Hypothalamus (tissue), 51 donors: ENCODE data around the gene CHRNA4.
"Not testable (repeated sequence)": the region's sequence is repeated elsewhere in the genome, so short reads cannot be mapped to it uniquely, and the experiment has no call there.

Experiments
- DNase-seq, 51 donors: peaks; one replicate each; lab custom pipeline; 2025; lab: John Stamatoyannopoulos, UW

The CHRNA4 gene

DNA sequence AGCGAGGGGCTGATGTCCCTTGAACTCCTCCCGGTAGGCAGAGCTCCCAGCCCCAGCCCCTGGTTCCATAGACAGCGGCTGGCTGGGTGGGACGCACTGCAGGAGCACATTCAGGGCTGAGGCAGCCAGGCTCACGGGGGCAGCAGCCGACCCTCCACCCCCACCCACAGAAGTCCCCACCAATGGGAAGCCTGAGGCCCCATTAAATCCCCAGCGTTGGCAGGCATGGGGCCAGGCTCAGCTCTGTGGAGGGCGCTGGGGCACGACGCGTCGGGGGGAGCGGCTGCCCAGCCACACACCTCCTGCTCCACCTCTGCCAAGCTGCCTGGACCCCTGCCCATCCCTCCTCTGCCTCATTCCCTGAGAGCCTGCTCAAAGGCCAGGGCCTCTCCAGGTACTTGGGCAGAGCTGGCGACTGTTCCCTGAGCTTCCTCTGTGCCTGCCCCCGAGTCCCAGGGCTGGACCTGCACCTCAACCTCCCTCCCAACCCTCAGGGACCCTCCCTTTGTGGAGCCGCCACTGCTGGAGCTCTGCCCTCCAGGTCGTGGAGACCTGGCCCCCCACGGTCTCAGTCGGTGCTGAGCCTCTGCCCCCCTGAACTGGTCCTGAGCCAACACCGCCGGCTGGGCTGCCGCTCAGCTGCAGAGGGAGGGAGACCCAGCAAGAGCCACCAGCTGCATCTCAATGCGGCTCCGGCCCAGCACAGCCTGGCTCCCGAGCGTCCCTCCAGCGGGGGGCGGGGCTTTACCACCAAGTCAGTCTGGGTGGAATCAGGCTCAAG, 9.1 kb downstream of the CHRNA4 start:
- peak in 41 of 51 donors; percentile 7 to 84 (median 51) for DNase-seq

- DNase-seq: no peak
Measured at GRCh38 chr20:63351326-63351700, 9.8 kb downstream of the CHRNA4 start.

GRCh38 chr20:63350597-63351325, 10.4 kb downstream of the CHRNA4 start:
- no peak for DNase-seq

DNA sequence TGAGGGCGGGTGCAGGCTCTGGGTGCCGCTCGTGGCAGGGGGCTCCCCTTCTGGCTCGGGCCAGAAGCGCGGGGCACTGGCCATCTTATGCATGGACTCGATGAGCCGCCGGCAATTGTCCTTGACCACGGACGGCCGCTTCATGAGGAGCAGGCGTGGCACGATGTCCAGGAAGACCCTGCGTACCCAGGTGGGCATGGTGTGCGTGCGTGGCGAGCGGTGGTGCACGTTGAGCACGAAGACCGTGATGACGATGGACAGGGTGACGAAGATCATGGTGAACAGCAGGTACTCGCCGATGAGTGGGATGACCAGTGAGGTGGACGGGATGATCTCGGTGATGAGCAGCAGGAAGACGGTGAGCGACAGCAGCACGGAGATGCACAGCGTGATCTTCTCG, 11.0 kb downstream of the CHRNA4 start:
- no peak for DNase-seq

DNA sequence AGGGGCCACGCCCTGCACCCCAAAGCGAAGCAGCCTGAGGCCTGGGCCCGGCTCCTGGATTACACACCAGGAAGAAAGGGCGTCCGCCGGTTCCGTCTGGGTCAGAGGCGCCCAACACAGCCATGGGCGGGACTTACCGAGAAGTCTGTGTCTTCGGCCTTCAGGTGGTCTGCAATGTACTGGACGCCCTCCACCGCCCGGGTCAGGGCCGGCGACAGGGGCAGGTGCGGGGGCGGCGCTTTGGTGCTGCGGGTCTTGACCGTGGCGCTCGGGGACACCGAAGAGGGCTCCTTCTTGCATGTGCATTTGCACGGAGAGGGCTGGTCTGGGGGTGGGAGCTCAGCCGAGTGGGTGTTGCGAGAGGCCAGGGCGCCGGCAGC, 11.6 kb downstream of the CHRNA4 start:
- DNase-seq: no peak

DNA sequence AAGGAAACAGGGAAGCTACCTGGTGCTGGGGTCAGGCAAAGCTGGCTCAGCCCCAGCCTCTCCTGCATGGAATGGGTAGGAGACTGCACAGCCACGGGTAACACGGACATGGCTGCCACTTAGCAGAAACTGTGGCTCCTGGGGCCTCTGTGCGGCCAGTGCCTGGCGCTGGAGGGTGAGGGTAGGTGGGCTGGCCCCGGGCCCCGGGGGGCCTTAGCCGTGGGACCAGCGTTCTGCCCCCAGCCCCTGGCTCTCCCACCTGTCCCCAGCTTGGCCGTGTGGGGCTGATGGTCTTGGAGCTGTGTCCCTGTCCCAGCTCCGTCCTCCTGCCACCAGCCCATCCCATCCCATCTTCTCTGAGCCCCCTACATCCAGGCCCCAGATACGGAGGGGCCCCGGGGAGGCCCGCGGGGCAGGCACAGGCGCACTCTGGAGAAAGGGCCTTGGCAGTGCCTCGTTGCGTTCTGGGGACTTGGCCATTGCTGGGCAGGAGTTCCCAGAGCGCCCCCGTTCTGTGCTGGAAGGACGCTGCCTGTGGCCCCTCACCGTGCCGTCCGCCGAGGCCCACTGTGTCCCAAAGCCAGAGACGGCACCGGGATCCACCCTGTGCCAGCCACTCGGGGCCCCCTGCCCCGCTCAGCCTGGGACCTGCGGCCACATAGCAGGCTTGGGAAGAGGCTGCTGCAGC, 12.2 kb downstream of the CHRNA4 start:
- no peak for DNase-seq

DNA sequence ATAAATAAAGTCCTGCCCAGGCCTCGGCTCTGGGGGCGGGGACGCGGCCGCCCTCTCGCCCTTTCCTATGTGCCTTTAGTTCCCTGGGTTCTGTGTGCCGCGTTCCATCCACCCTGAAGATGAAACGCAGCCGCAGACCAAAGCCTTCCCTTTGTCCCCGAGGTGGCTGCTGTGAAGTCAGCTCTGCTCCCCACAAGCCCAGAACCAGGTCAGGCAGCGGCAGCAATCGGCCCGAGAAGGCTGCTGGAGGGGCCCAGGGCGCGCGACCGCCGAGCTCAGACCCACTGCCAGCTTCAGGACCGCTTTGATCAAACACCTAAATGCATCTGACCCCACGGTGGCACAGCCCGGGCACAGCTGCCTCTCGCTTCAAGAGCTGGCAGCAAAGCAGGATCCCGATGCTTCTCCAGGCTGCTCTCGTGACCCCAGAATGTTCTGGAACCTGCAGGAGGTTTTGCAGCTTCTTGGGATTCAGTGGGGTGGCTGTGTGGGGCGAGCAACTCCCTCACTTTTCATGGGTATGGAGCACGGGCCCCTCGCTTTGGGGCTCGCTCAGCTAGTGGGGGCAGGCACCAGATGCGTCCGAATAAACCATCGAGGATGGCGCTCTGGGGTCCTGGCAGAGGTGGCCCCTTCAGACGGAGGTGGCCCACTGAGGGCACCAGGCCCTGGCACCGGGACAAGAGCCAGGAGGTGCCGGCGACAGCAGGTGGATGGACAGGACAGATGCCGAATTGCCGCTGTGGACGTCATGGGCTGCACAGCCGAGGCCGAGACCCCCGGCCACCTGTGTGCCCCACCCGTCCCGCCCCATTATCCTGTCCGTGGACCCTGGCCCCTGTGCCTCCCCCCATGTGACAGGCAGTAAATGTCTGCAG, 13.0 kb downstream of the CHRNA4 start:
- DNase-seq: peak in 2 of 51 donors; percentile 5 to 13

- DNase-seq: no peak
Measured at GRCh38 chr20:63347081-63347741, 13.9 kb downstream of the CHRNA4 start.

DNA sequence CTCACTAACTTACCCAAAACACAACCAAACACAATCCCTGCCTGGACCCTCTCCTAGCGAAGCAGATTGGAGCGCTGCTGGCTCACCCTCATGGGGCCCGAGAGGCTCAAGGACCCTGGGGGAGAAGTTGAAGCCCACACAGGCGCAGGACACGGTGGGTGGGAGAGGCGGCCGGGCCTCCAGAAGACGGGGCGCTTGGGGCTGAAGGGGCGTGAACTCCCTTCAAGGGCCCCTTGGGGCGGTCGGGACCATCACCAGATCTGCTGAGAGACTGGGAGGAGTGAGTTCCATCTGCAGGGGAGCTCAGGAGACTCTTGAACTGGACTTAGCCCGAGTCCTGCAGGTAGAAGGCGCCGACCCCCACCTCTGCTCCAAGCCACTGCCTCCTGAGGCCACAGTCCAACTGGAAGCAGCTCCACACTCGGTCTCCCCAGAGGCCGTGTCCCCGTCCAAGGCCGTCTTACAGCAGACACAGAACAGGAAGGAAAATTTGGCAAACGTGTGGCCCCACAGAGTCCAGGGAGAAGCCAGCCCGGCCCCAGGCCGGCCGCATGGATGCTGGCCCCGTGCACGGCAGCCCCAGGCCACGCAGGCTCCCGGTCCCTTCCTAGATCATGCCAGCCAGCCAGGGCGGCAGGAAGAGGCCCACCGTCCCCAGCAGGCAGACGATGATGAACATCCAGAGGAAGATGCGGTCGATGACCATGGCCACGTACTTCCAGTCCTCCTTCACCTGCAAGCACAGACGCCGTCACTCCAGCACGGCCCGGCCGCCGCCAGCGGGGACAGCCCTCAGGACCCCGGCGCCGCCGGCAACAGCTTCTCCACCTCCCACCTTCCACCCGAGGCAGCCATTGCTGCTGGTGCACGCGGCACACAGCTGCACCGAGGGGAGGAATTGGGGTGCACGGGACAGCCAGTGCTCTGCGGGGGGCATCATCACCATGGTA, 14.7 kb downstream of the CHRNA4 start:
- no peak for DNase-seq

DNA sequence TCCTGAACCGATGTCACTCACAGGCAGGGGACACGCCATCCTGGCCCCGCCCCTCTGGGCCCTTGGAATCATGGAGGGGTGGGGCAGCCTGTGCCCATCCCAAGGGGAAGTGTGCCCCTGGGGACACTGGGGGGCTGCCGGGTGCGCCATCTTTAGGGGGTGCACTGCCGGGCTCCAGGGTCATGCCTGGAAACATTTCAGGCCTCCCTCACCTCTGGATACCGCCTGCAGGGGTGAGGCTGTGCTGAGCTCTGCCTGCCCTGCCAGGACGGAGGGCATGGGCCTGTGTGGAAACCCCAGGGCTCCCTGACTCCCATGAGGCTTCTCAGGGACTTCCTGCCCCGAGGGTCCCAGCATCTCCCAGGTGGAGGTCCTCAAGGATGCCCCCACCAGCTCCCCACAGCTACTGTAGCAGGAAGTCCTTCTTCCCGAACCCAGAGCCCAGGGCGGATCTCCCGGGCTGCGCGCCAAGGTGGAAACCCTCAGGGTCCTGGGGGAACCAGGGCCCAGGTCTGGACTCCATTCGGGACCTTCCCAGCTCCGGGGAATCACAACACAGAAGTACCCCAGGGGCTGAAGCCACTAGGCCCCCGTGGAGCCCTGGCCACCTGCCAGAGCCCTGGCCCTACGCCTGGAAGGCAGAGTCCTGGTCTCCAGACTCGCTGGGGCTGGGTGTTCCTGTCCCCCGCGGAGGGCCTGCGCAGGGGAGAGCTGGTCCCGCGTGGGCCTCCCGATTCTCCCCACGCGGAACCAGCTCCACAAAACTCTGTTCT, 15.6 kb downstream of the CHRNA4 start:
- peak in 20 of 51 donors; percentile 7 to 66 (median 31) for DNase-seq

DNA sequence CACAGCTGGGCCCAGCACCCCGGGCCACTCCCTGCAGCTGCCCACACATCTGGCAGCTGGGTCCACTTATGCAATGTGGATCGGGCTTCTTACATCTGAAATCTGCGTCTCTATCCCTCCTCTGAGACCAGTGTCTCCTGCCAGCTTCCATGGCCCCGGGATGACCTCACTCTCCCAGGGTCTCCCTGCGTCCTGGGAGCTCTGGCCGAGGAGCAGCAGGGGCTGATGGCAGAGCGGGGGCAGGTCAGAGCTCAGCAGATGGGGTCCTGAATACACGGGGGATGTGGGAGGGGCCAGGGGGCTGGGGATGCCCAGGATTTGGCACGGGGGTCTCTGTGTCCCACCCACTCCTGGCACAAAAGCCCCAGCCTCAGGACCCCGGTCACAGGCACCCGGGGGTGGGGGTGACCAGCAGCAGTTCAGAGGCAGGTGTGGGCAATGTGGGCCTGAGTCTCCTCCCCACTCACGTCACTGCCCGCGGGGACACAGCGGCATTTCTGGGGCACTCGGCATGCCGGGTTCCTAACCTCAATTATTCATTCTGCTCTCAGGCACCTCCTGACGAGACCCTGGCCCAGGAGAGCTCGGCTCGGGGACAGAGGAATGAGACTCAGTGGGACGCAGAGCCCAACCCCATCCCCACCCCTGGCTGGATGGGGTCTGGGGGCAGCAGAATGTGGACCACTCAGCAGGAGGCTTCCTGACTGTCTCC, 16.4 kb downstream of the CHRNA4 start:
- DNase-seq: no peak

DNA sequence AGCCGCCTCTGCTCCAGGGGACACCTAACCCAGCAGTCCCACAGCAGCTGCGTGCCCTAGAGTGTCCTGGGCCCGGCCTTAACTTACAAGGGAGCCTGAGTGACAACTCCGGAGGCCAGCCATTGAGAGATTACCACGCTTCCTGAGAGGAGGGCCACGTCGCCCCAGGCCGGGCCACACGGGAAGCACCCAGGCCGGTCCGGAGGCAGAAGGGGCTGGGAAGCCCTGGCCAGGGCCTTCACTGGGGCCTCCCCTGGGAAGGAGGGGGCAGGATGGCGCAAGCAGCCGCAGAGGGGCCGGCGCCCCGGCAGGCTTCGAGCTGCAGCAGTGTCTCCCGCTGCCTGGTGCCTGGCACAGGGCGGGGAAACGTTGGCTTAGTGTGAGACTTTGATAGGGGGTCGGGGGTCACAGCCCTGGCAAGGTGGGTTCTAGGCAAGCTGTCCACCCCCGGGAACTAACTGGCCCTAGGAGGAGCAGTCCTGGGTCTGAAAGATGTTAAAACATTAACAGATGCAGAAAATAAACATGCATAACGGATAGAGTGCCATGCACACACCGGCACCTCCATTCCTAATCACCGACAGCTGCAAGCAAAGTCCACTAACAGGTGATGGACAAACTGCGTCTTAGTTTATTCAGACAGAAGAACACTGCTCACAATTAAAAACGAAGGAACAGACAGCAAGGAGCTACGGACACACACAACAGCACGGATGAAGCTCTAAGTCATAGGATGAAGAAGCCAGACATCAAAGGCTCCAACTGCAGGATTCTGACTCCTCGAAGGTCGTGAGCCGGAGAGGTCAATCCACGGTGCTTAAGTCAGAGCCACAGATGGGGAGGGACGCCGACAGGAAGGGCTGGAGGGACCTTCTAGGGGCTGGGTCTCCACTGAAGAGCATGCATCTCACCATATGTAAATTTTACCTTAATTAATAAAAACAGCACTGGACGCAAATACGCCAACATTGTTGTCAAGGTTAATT, 17.4 kb downstream of the CHRNA4 start:
- no peak for DNase-seq

DNA sequence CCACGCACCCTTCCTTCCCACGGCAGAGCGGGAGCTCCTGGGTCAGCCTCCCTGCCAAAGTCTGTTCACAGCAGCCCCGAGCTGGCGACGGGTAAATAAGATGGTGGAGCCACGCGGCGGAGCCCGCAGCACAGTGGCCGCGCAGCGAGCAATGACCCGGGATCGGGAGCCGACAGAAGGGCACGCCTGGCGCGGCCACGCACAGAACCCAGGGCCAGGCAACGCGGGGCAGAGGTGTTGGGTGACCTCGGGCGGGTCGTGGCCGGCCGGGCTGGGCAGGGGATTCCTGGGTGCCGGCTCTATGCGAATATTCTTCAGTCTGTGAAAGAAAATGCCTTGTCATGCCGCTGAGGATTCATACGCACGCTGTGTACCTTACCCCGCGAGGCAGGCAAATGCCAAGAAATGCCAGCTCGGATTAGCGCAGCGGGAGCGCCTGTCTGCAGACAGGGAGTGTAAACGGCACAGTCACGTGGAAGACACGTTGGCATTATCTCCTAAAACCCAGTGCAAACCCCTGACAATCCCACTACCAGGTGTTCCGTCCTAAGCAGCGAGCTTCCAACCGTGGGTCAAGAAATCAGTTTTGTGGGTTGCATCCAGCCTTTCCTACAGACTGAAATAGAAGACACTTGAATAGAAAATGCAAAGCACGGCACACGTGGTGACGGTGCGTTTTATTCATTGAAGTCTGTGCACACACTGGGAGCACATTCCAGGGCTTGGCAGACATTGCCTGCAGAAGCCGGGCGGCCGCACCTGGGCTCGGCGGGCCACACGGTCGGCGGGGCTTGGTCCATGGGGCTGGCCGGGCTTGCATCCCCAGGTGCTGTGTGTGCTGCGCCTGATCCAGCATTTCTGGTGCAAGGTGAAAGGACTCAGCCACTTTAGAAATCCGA, 18.3 kb downstream of the CHRNA4 start:
- DNase-seq: peak in 2 of 51 donors; percentile 15 to 35

DNA sequence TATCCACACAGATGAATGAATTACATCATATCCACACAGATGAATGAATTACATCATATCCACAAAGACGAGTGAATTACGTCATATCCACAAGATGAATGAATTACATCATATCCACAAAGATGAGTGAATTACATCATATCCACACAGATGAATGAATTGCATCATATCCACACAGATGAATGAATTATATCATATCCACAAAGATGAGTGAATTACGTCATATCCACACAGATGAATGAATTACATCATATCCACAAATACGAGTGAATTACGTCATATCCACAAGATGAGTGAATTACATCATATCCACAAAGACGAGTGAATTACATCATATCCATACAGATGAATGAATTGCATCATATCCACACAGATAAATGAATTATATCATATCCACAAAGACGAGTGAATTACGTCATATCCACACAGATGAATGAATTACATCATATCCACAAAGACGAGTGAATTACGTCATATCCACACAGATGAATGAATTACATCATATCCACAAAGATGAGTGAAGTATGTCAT, 20.9 kb downstream of the CHRNA4 start:
- not testable (repeated sequence) for DNase-seq
